SU-DHL-6 (cell line): ENCODE results near the gene ZC3H14.

Experiments used
- EZH2phosphoT487 ChIP-seq: fragments of 200-600 bp; sonication (generic), shearing (Covaris generic); conservative IDR thresholded peaks from 2 replicates; pipeline ENCODE4 v1.6.1; 2018; ENCODE audit warnings: mild to moderate bottlenecking, antibody characterized with exemption, low read length, moderate library complexity, mixed read lengths
- TF ChIP-seq, protein P1 (sequence below): fragments of 200-600 bp; sonication (generic); IDR thresholded peaks from one replicate; pipeline ENCODE4 v1.5.1; 2017; ENCODE audit warnings: antibody characterized with exemption, mild to moderate bottlenecking, low read length, moderate library complexity; ENCODE audit not compliant: insufficient read depth, poor library complexity, severe bottlenecking

DNA sequence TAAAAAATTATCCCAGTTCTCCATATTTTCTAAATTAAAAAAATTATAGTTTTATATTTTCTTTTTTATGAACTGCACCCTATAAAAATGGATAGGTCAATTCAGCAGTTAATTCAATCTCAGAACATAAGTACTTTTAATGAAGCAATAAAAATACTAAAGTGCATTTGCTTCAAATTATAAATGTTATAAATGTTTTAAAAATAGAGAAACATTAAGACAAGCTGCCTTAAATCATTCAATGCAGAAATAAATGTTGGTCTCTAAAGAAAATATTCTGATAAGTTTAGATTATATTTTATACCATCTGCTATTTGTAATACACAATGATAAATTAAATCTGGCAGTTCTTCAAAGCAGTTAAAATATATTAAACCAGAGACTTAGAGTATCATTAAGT is 65.6 kb downstream of the ZC3H14 start:
- TF ChIP-seq EZH2phosphoT487 = no peak
- TF ChIP-seq, protein P1, sequence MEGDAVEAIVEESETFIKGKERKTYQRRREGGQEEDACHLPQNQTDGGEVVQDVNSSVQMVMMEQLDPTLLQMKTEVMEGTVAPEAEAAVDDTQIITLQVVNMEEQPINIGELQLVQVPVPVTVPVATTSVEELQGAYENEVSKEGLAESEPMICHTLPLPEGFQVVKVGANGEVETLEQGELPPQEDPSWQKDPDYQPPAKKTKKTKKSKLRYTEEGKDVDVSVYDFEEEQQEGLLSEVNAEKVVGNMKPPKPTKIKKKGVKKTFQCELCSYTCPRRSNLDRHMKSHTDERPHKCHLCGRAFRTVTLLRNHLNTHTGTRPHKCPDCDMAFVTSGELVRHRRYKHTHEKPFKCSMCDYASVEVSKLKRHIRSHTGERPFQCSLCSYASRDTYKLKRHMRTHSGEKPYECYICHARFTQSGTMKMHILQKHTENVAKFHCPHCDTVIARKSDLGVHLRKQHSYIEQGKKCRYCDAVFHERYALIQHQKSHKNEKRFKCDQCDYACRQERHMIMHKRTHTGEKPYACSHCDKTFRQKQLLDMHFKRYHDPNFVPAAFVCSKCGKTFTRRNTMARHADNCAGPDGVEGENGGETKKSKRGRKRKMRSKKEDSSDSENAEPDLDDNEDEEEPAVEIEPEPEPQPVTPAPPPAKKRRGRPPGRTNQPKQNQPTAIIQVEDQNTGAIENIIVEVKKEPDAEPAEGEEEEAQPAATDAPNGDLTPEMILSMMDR = no peak
